Measurements from ENCODE around the gene TPRX2.

TPRX2 gene

GRCh38 chr19:47895165-47895782 is 36.2 kb downstream of the TPRX2 start:
- H3K27me3 ChIP-seq (ENCODE audit: insufficient read depth, poor library complexity, severe bottlenecking): no peaks in the 10 kb centered on the region

DNA sequence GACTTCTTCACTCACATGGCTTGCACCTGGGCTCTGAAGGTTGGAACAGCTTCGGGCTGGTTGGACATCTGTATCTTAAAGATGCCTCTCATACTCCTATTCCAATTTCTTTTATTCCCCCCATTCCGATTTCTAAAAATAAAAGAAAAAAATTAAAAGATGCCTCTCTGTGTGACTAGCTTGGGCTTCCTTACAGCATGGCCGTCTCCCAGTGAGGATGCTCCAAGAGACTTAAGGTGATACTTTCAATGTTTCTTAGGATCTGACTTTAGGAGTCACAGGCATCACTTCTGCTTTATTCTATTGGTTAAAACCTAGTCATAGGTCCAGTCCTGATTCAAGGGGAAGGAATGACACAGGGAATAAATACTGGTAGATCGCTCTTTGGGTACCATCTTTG is 37.0 kb downstream of the TPRX2 start:
- DNase-seq (ENCODE audit: low read depth in 1 of 2, low spot score in 1 of 2): no peak
- Histone ChIP-seq H3K4me3 (replicated peaks; ENCODE audit: insufficient read depth, low read length) (no peak overlapping the region), H3K27me3 (ENCODE audit: insufficient read depth, poor library complexity, severe bottlenecking) (no peaks in the 10 kb centered on the region), H3K27ac (replicated peaks) (no peak overlapping the region)
- TF ChIP-seq, protein P1, sequence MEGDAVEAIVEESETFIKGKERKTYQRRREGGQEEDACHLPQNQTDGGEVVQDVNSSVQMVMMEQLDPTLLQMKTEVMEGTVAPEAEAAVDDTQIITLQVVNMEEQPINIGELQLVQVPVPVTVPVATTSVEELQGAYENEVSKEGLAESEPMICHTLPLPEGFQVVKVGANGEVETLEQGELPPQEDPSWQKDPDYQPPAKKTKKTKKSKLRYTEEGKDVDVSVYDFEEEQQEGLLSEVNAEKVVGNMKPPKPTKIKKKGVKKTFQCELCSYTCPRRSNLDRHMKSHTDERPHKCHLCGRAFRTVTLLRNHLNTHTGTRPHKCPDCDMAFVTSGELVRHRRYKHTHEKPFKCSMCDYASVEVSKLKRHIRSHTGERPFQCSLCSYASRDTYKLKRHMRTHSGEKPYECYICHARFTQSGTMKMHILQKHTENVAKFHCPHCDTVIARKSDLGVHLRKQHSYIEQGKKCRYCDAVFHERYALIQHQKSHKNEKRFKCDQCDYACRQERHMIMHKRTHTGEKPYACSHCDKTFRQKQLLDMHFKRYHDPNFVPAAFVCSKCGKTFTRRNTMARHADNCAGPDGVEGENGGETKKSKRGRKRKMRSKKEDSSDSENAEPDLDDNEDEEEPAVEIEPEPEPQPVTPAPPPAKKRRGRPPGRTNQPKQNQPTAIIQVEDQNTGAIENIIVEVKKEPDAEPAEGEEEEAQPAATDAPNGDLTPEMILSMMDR (IDR thresholded peaks at IDR 0.05; ENCODE audit: insufficient read depth, low read length): no peak
- no peak for TF ChIP-seq POLR2AphosphoS5 (IDR thresholded peaks at IDR 0.05; ENCODE audit: low read depth)
- TF ChIP-seq REST (IDR thresholded peaks at IDR 0.05; ENCODE audit: insufficient replicate concordance, low read depth): no peak
- TF ChIP-seq SPI1 (IDR thresholded peaks at IDR 0.05; ENCODE audit: borderline replicate concordance, low read depth): no peak
- no peak for TF ChIP-seq GABPA (IDR thresholded peaks at IDR 0.05; ENCODE audit: low read depth)

More at GRCh38 chr19:47895165-47895782, 36.2 kb downstream of the TPRX2 start:
- Histone ChIP-seq H3K4me3 (replicated peaks; ENCODE audit: insufficient read depth, low read length) (no peak overlapping the region), H3K27ac (replicated peaks) (no peak overlapping the region)
- TF ChIP-seq POLR2AphosphoS5 (IDR thresholded peaks at IDR 0.05; ENCODE audit: low read depth) (no peak), GABPA (IDR thresholded peaks at IDR 0.05; ENCODE audit: low read depth) (no peak), SPI1 (IDR thresholded peaks at IDR 0.05; ENCODE audit: borderline replicate concordance, low read depth) (no peak)
- TF ChIP-seq, protein P1 (IDR thresholded peaks at IDR 0.05; ENCODE audit: insufficient read depth, low read length): no peak
- no peak for DNase-seq (ENCODE audit: low read depth in 1 of 2, low spot score in 1 of 2)

GRCh38 chr19:47896773-47897172 is 37.7 kb downstream of the TPRX2 start:
- no peaks in the 10 kb centered on the region for H3K27me3 ChIP-seq (ENCODE audit: insufficient read depth, poor library complexity, severe bottlenecking)
- TF ChIP-seq, protein P1 (IDR thresholded peaks at IDR 0.05; ENCODE audit: insufficient read depth, low read length): no peak
- TF ChIP-seq POLR2AphosphoS5 (IDR thresholded peaks at IDR 0.05; ENCODE audit: low read depth) (no peak), REST (IDR thresholded peaks at IDR 0.05; ENCODE audit: insufficient replicate concordance, low read depth) (no peak), SPI1 (IDR thresholded peaks at IDR 0.05; ENCODE audit: borderline replicate concordance, low read depth) (no peak), GABPA (IDR thresholded peaks at IDR 0.05; ENCODE audit: low read depth) (no peak)
- H3K4me3 ChIP-seq (replicated peaks; ENCODE audit: insufficient read depth, low read length): no peak overlapping the region
- H3K27ac ChIP-seq (replicated peaks): no peak overlapping the region
- DNase-seq (ENCODE audit: low read depth in 1 of 2, low spot score in 1 of 2): no peak

DNA sequence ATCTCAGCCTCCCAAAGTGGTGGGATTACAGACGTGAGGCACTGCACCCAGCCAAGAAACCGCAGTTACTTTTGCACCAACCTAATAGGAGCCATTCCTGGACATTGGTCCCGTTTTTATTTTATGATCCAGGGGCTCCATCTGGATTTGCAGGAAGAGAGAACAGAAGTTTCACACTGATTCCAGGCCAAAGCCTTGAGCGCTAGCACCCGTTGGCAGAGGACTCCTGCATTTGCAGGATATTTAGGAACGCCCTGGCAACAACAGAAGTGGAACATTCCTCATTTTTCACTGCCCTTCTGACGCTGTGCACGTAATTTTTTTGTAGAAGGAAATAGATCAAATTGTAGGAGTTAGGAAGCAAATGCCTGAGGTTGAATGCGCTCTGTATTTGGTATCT is 38.8 kb downstream of the TPRX2 start:
- H3K4me3 ChIP-seq (replicated peaks; ENCODE audit: insufficient read depth, low read length): no peak overlapping the region
- H3K27me3 ChIP-seq (ENCODE audit: insufficient read depth, poor library complexity, severe bottlenecking): no peaks in the 10 kb centered on the region
- H3K27ac ChIP-seq (replicated peaks): no peak overlapping the region
- DNase-seq (ENCODE audit: low read depth in 1 of 2, low spot score in 1 of 2): no peak
- TF ChIP-seq REST (IDR thresholded peaks at IDR 0.05; ENCODE audit: insufficient replicate concordance, low read depth) (no peak), POLR2AphosphoS5 (IDR thresholded peaks at IDR 0.05; ENCODE audit: low read depth) (no peak), SPI1 (IDR thresholded peaks at IDR 0.05; ENCODE audit: borderline replicate concordance, low read depth) (no peak), GABPA (IDR thresholded peaks at IDR 0.05; ENCODE audit: low read depth) (no peak)
- TF ChIP-seq, protein P1 (IDR thresholded peaks at IDR 0.05; ENCODE audit: insufficient read depth, low read length): no peak

All from HL-60 (cell line).